Neural progenitor cell (in vitro differentiated cells): Measurements from ENCODE around the gene MYL7. TPM values are rescaled to one million over a fixed set of nuclear protein-coding genes. Genes with fewer than 3 reads are reported as not detected.

Experiments used
- DNase-seq: peaks from one replicate; pipeline ENCODE4 v3.0.0-alpha.2; 2016; ENCODE audit warnings: low spot score
- H2AFZ ChIP-seq: fragments of 200-600 bp; sonication (generic); replicated peaks from 2 replicates; pipeline ENCODE4 v1.6.1; 2016; ENCODE audit warnings: antibody characterized with exemption
- H3F3A ChIP-seq: fragments of 200-600 bp; sonication (generic); 2 replicates; pipeline ENCODE4 v1.6.1; 2016; ENCODE audit warnings: antibody characterized with exemption, low read depth
- H3K27ac ChIP-seq: fragments of 200-600 bp; sonication (generic); 2 replicates; pipeline ENCODE4 v1.5.1; 2016; ENCODE audit warnings: mild to moderate bottlenecking
- H3K27me3 ChIP-seq: fragments of 200-600 bp; sonication (generic); 2 replicates; pipeline ENCODE4 v1.6.1; 2016; ENCODE audit warnings: mild to moderate bottlenecking, moderate library complexity
- H3K36me3 ChIP-seq: fragments of 200-600 bp; sonication (generic); 2 replicates; pipeline ENCODE4 v1.5.1; 2016
- H3K4me1 ChIP-seq: fragments of 200-600 bp; sonication (generic); 2 replicates; pipeline ENCODE4 v1.6.1; 2016; ENCODE audit warnings: mixed run types
- H3K4me2 ChIP-seq: fragments of 200-600 bp; sonication (generic); 2 replicates; pipeline ENCODE4 v1.6.1; 2016
- H3K4me3 ChIP-seq: fragments of 200-600 bp; sonication (generic); 2 replicates; pipeline ENCODE4 v1.5.1; 2016
- H3K79me2 ChIP-seq: fragments of 200-600 bp; sonication (generic); 2 replicates; pipeline ENCODE4 v1.6.1; 2016; ENCODE audit warnings: low read depth
- H3K9ac ChIP-seq: fragments of 200-600 bp; sonication (generic); 2 replicates; pipeline ENCODE4 v1.6.1; 2016
- H3K9me3 ChIP-seq: fragments of 200-600 bp; sonication (generic); 2 replicates; pipeline ENCODE4 v1.5.1; 2016; ENCODE audit warnings: low read depth
- H4K20me1 ChIP-seq: fragments of 200-600 bp; sonication (generic); 2 replicates; pipeline ENCODE4 v1.6.1; 2016; ENCODE audit warnings: low read depth
- H3K27ac Mint-ChIP-seq: 3 replicates; pipeline ENCODE4 v1.8.0; 2021; ENCODE audit warnings: mixed read lengths
- H3K27me3 Mint-ChIP-seq: 2 replicates; pipeline ENCODE4 v1.8.0; 2022; ENCODE audit warnings: low read depth, mild to moderate bottlenecking, inconsistent platforms, moderate library complexity, mixed read lengths; ENCODE audit not compliant: insufficient read depth
- H3K36me3 Mint-ChIP-seq: 3 replicates; pipeline ENCODE4 v1.8.0; 2021; ENCODE audit warnings: mixed read lengths
- H3K4me1 Mint-ChIP-seq: 3 replicates; pipeline ENCODE4 v1.8.0; 2021; ENCODE audit warnings: mixed read lengths
- H3K4me3 Mint-ChIP-seq: 3 replicates; pipeline ENCODE4 v1.8.0; 2021; ENCODE audit warnings: mild to moderate bottlenecking, moderate library complexity, mixed read lengths
- H3K9me3 Mint-ChIP-seq: 3 replicates; pipeline ENCODE4 v1.8.0; 2020; ENCODE audit warnings: mixed read lengths
- EZH2 ChIP-seq: fragments of 200-600 bp; sonication (generic); IDR thresholded peaks from 2 replicates; pipeline ENCODE4 v1.6.1; 2017; ENCODE audit warnings: antibody characterized with exemption, mild to moderate bottlenecking, moderate library complexity
- EZH2phosphoT487 ChIP-seq: fragments of 200-600 bp; sonication (generic); IDR thresholded peaks from 2 replicates; pipeline ENCODE4 v1.6.1; 2017; ENCODE audit warnings: antibody characterized with exemption
- total RNA-seq: library from RNA; depleted of rRNA; stranded (reverse); fragments of >200 nt; gene quantifications from 2 replicates; pipeline ENCODE4 v1.2.3, GENCODE V29; 2015; ENCODE audit warnings: low replicate concordance
- TF ChIP-seq, protein P1 (sequence below): fragments of 200-600 bp; sonication (generic); IDR thresholded peaks from 2 replicates; pipeline ENCODE4 v1.5.1; 2017; ENCODE audit warnings: antibody characterized with exemption, mild to moderate bottlenecking

The MYL7 gene
- total RNA-seq, 1 donor from 2014 or later, result not detected

DNA sequence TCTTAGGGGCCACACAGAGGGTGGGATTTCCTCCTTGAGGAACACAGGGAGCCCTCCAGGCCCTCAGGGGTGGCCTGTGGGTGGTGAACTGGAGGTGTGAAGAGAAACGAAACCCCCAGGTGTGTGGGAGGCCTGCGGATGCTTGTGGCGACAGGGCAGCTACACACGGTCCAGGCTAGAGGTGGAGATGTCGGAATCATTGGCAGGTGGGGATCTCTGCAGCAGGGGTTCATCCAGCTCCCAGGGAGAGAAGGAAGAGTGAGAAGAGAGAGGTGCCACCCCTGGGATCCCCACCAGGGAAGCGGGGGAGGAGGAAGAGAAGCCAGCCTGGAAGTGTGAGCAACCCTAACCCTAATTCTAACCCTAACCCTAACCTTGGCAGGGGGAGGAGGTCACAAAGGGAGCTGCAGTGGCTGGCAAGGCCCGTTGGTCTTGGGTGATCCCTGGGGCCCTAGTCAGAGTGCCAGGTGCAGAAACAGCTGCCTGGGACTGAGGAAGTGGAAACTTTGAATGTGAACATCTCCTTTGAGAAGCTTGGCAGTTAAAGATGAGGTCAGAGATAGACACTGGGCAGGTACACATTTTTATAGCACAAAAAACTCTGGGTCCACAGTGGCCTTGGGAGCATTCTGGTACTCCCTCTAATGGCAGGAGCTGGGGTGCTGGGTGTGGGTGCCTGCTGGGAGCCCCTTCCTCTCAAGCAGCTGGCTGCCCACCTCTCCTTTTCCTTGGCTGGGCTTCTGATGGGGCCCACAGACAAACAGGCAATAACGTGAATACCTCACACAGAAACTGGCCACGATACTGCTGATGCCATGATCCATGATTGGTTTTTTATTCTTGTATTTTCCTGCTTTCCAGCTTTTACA lies 43.8 kb downstream of the MYL7 start:
- Mint-ChIP-seq H3K4me1 (peaks cover 14% of the 10 kb centered on the region), H3K9me3 (no peaks in the 10 kb centered on the region), H3K27me3 (peaks cover 3% of the 10 kb centered on the region), H3K4me3 (no peak overlapping the region), H3K36me3 (no peaks in the 10 kb centered on the region), H3K27ac (no peak overlapping the region)
- Histone ChIP-seq H3K79me2 (no peaks in the 10 kb centered on the region), H3K27me3 (peaks cover 6% of the 10 kb centered on the region), H3K4me3 (no peak overlapping the region), H3K9ac (no peak overlapping the region), H3K4me2 (no peak overlapping the region), H3K9me3 (no peaks in the 10 kb centered on the region), H3K36me3 (no peaks in the 10 kb centered on the region), H3K27ac (no peak overlapping the region), H2AFZ (no peak overlapping the region), H3K4me1 (no peaks in the 10 kb centered on the region), H4K20me1 (no peaks in the 10 kb centered on the region), H3F3A (no peaks in the 10 kb centered on the region)
- DNase-seq, result no peak
- TF ChIP-seq, protein P1, sequence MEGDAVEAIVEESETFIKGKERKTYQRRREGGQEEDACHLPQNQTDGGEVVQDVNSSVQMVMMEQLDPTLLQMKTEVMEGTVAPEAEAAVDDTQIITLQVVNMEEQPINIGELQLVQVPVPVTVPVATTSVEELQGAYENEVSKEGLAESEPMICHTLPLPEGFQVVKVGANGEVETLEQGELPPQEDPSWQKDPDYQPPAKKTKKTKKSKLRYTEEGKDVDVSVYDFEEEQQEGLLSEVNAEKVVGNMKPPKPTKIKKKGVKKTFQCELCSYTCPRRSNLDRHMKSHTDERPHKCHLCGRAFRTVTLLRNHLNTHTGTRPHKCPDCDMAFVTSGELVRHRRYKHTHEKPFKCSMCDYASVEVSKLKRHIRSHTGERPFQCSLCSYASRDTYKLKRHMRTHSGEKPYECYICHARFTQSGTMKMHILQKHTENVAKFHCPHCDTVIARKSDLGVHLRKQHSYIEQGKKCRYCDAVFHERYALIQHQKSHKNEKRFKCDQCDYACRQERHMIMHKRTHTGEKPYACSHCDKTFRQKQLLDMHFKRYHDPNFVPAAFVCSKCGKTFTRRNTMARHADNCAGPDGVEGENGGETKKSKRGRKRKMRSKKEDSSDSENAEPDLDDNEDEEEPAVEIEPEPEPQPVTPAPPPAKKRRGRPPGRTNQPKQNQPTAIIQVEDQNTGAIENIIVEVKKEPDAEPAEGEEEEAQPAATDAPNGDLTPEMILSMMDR, result no peak
- TF ChIP-seq EZH2 (no peak), EZH2phosphoT487 (no peak)

GRCh38 chr7:44096326-44096881 lies 44.7 kb downstream of the MYL7 start:
- Histone ChIP-seq H3K9me3 (no peaks in the 10 kb centered on the region), H3F3A (no peaks in the 10 kb centered on the region), H3K4me2 (no peak overlapping the region), H3K4me3 (no peak overlapping the region), H3K79me2 (no peaks in the 10 kb centered on the region), H3K27me3 (no peaks in the 10 kb centered on the region), H3K4me1 (no peaks in the 10 kb centered on the region), H3K9ac (no peak overlapping the region), H4K20me1 (no peaks in the 10 kb centered on the region), H3K36me3 (no peaks in the 10 kb centered on the region), H2AFZ (no peak overlapping the region), H3K27ac (no peak overlapping the region)
- H3K4me3 Mint-ChIP-seq, result no peak overlapping the region
- TF ChIP-seq EZH2phosphoT487 (no peak), EZH2 (no peak)
- TF ChIP-seq, protein P1, result no peak
- H3K9me3 Mint-ChIP-seq, result no peaks in the 10 kb centered on the region
- H3K27ac Mint-ChIP-seq, result peak overlapping the region; percentile 17
- H3K36me3 Mint-ChIP-seq, result no peaks in the 10 kb centered on the region
- peaks cover 5% of the 10 kb centered on the region for H3K27me3 Mint-ChIP-seq
- no peak for DNase-seq
- H3K4me1 Mint-ChIP-seq, result peaks cover 13% of the 10 kb centered on the region

- H3K4me1 Mint-ChIP-seq, result peaks cover 12% of the 10 kb centered on the region
- H3K36me3 Mint-ChIP-seq, result no peaks in the 10 kb centered on the region
- Histone ChIP-seq H2AFZ (no peak overlapping the region), H3K27ac (no peak overlapping the region), H3K79me2 (no peaks in the 10 kb centered on the region), H3K4me2 (no peak overlapping the region), H3F3A (no peaks in the 10 kb centered on the region), H4K20me1 (no peaks in the 10 kb centered on the region), H3K4me1 (no peaks in the 10 kb centered on the region), H3K4me3 (no peak overlapping the region), H3K9me3 (no peaks in the 10 kb centered on the region), H3K9ac (no peak overlapping the region), H3K27me3 (no peaks in the 10 kb centered on the region), H3K36me3 (no peaks in the 10 kb centered on the region)
- H3K27me3 Mint-ChIP-seq, result peaks cover 5% of the 10 kb centered on the region
- H3K27ac Mint-ChIP-seq, result no peak overlapping the region
- H3K9me3 Mint-ChIP-seq, result no peaks in the 10 kb centered on the region
- no peak for DNase-seq
- no peak overlapping the region for H3K4me3 Mint-ChIP-seq
- TF ChIP-seq EZH2, result no peak
- TF ChIP-seq, protein P1, result no peak
- no peak for TF ChIP-seq EZH2phosphoT487
These were observed 45.4 kb downstream of the MYL7 start for GRCh38 chr7:44095781-44096180.
